GM21367 (cell line): Measurements from ENCODE around the gene IMMP2L.

Experiments
- ATAC-seq: cut with Tn5 transposase; IDR thresholded peaks from one replicate; pipeline ENCODE4 v1.9.1; 2021; ENCODE audit not compliant: unreplicated experiment

The IMMP2L gene

DNA sequence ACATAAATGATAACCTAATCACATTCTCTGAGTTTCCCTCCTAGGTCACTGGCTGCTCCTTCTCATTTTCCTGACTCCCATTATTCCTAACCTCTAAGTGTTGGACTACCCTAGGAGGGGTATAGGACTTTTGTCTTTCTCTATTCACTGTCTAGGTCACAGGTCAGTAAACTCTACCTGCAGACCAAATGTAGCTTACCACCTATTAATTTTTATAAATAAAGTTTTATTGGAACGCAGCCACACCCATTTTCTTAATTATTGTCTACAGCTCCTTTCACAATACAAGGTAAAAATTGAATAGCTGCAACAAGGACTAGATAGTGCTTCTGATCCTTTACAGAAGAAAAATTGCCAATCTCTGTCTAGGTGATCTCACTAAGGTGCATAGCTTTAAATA is 156.7 kb downstream of the IMMP2L start:
- no peak for ATAC-seq

DNA sequence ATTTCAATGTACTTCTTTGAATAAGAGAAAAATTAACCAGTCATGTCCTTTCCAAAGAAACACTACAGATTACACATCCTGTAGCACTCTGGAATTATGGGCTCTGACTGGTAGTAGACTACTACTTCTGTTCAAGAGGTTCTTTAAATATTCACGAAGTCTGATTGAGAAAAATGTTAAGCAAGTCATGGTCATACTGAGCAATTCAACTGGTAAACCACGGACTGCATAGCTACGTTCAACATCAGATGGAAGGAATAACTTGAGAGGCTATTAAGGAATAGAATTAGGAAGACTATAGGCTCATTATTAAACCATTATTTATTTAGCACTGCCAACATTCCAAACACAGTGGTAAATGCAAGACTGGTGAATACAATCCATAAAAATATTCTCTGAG is 160.8 kb downstream of the IMMP2L start:
- ATAC-seq, result no peak

DNA sequence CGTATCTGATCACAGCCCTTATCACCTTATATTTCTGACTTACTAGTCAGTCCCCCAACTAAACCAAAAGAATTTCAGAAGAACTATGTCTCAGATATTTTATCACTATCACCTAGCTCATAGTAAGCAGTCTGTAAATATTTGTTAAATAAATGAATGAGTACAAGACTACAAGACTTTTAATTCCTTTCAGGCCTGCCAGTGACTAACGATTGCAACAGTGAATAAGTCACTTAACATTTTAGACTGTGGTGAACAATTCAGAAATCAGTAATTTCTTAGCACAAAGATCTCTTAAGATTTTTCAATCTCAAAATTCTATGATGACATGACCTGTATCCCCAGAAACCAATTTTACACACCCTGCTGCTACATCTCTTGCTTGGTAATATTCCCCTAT is 162.2 kb downstream of the IMMP2L start:
- no peak for ATAC-seq

DNA sequence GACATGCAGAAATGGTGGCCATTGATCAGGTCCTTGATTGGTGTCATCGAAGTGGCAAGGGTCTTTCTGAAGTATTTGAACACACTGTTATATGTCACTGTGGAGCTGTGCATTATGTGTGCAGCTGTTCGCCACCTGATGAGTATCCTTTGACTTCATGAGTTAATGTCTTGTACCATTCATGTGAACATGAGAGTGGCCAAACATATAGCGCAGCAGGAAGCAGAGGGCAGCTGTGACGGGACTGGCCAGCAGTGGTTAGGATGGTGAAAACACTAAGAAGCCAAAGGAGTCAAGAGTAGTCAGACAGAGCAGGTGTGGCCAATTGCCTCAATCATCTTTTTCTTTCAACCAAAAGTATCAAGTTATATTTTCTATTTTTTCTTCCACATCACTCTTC is 167.4 kb downstream of the IMMP2L start:
- ATAC-seq, result no peak

DNA sequence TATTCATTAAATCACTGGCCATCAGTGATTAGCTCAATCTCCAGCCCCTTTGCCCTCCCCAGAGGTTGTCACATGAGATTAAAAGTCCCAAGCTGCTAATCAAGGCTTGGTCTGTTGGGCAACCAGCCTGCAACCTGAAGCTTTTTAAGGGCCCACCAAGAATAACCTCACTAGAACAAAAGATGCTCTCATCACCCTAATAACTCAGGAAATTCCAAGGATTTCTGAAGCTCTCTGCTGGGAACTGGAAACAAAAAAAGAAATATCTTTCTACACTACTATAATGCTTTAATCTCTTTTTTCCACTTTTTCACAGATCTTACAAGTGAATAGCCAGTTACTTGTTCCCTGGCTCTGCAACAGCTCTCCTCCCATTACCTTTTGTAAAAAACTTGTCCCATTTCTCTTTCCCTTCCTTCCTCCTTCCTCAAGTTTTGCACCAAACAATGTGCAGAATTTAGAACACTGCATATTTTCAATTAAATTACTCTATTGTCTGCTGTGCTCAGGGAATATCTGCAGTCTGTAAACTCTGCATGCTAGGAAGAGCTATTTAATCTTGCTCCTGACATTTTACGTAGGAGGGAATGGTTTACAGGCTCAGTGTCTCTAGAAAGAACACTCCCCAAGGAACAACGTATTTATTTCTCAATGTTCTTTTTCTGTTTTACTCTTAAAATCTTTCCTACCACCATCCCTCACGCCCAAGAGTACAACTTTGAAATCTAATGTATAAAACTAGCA is 169.1 kb downstream of the IMMP2L start:
- ATAC-seq, result no peak

DNA sequence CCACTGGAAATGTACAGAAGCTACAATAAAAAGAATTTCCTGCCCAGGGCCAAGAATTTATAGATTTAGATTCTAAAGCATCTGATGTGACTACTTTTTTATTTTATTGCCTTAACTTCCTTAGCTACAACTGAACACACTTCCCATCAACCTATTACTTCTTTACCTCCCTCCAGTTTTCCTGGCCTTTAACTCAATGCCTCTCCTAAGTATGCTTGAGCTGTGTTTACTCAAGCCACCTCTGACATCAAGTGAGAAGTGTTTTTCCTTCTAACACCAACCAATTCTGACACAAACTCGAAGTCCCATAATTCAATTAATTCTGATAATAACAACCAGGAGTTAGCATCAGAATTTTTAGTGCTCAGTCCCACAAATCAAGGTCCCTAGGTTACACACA is 170.0 kb downstream of the IMMP2L start:
- ATAC-seq, result no peak

DNA sequence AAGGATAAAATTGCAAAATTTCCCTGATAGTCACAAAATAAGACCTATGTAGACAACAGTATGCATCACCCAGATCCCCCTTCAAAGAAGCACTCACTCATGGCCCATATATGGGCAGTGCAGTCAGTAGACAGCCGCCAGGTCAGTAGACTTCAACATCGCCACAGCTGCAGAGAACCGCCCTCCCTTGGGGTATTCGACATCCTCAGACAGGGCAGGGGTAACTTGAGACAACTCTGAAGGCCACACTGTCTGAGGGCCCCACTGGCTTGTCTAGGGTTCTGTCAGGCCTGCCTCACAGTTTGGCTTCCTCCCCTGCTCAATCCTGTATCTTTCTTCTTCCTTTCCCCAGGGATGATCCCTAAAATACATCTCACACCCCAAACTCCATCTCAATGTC is 172.3 kb downstream of the IMMP2L start:
- ATAC-seq, result no peak

DNA sequence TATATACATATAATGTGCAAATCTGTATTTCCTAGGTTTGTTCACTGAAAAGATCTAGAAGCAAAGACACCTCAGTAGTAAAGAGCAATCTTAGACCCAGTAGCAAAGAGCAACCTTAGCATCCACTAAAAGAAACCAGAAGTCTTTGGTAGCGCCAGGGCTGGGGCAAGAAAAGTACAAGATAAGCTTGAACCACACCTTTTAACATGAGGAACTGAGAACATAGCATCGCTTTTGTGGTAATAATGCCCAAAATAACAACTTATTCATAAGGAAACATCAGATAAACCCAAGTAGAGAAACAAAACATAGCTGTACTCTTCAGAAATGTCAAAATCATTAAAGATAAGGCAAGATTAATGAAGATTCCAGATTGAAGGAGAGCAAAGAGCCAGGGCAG is 173.4 kb downstream of the IMMP2L start:
- ATAC-seq, result peak; percentile 81

DNA sequence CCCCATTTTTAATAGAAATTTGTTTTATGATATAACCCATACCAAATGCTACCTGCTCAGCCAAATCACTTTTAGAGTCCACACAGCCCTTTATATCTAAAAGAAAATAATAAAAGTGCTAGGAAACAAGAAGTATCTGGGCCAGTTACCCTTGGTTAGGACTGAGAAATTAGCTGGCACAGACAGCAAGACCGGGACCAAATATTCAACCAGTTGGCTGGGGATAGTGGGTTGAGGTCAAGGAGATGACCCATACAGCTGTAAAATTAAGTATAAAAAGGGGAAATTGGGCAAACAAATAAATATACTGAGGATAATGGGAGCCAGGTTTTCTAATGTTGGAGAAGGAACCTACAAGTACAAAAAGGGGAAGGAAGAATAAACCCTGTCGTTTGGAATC is 174.3 kb downstream of the IMMP2L start:
- no peak for ATAC-seq

DNA sequence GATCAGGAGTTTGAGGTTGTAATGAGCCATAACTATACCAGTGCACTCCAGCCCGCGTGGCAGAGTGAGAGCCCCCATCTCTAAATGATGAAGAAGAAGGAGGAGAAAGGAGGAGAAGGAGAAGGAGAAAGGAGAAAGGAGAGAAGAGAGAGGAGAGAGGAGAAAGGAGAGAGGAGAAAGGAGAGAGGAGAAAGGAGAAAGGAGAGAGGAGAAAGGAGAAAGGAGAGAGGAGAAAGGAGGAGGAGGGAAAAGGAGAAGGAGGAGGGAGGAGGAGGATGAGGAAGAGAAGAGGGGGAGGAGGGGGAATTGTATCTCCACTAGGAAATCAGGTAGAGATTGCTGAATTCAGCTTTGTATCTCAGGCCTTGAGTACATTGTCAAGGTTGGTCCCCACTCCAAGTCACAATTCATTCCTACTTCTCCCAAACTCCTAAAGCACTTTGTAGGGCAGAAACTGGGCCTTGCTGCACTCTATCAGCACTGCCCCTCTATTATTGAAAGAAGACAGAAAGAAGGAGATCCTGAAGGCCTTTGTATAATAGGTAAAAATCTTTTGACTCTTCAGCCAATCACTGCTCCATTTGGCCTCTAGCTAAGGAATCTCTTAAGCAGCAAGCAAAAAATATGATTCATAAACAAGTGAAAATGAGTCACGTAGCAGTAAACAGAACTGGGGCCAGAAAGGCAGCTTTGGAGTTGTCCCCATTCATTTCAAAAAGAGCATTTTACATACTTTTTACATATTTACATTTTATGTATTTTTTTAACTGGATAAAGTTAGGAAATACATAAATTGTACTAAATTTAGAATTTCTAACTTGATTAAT is 178.0 kb downstream of the IMMP2L start:
- ATAC-seq, result no peak

DNA sequence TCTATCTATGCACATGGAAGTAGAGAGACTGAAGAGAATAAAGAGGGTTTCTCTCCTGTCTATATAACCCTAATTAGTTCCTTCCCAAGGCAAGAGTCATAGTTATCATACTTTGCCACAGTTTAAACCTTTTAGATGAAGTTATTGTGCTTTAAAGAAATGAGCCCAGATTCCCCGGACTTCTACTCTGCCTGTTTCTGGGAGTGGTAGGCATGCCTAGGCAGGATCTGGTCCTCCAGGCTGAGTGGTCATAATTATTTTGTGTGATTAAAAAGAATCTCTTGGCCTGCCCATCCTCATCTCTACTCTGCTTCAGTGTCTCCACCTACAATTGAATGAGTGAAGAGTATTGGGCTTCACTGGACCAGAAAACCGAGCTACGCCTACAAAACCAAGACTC is 179.2 kb downstream of the IMMP2L start:
- ATAC-seq, result no peak

DNA sequence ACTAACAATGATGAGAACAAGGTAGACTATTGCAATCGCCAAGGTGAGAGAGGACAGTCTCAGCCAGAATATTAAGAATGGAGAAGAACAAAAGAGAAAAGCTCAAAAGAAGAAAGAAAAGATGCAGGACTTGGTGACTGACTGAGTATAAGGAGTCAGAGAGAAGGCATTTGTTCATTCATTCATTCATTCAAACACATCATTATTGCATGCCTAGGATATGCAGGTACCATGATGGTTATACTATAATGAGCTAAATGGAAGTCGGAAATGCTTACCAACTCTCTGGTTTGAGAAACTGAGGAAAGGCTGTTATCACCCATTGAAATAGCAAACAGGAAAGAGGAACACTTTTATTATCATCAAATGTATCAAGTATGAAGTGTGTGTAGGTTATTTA is 180.7 kb downstream of the IMMP2L start:
- ATAC-seq, result no peak

DNA sequence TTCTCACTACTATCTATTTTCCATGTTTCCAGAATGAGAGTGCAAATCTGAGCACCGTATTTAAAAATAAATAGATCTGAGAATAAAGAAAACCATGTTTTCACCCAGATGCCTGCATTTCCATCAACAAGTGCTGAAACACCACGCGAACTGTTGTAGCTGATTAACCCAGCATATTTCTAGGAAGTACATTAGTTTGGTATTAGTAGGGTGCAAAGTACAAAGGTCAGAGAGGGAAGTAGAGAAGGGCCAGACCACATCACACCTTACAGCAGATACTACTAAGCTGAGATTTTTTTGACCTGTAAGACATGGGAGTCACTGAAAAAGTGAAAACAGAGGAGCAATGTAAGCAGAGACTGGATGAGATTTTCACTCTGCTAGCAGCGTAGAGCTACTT is 181.3 kb downstream of the IMMP2L start:
- no peak for ATAC-seq

DNA sequence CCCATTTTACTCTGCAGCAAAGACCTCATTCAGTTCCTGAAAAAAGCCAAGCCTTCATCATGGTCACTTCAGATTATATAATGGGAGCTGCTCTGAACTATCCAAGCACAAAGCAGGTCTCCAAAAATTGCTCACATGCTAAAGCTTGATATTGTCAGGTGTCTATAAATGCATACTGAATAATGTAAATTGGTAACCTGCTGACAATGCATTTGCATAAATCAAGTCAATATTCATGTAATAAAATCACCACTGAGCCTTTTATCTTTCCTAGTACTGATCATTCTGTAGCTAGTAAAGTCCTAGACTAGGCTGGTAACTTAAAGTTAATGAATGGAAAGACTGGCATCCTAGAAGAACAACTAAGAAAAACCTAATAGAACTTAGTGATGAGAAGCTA is 188.3 kb downstream of the IMMP2L start:
- ATAC-seq, result no peak

DNA sequence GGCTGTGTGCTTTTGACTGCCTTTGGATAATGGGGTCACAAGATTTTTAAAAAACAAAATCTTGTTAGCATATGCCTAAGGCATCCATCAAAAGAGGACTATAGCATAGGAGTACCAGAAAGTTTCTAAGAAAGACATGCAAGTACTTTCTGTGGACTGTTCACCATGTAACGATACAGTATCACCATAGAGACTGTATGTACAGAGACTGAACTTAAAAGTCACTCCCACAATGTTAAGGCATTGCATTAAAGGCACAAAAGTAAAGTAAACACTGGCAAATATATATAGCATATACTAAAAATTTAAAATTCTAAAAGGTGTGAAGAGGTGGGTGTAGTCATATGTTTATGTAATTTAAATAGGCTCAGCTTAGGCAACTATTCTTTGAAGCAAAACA is 190.9 kb downstream of the IMMP2L start:
- ATAC-seq, result no peak

DNA sequence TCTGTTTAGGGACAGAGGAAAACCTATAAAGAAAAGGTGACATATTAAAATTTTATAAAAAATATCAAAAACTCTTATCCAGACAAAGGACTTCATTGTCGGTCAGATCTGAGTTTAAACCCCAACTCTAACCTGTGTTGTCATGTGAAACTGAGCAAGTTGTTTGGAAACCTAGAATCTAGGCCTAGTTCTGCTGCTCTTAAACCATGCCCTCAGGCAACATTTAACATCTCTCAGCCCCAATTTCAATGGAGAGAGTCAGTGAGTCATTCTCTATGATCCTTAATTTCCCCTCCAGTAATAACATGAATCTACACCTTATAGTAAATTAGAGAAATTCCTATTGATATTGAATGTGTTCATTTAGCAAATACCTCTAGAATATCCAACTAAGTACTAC is 192.3 kb downstream of the IMMP2L start:
- no peak for ATAC-seq

DNA sequence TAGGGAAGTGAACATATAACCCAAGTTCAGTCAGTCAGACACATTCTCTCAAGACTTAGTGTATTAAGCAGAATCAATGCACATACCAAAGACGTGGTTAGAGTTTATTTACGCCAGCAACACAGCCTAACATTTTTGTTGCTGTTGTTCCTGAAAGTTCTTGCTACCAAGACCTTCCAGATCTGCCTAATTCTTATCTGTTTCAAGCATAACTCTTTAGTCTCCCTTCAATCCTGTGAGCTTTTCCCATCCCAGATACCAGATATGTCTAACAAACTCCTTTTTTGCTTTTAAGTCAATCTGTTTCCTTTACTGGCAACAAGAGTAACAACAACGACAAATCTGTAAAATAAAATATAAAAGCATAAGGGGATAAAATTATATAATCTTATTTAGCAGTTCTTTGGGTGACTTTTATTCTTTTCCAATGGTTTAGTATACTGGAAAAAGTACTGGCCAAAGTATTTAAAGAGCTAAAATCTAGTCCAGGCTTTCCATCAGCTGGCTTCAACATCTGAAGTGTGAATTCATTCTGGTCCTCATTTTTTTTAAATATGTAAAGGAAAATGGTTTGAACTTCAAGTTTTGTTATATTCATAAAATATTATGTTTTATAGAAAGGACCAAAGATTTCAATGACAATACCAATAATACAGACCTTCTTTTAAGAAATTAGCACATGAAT is 193.8 kb downstream of the IMMP2L start:
- no peak for ATAC-seq

DNA sequence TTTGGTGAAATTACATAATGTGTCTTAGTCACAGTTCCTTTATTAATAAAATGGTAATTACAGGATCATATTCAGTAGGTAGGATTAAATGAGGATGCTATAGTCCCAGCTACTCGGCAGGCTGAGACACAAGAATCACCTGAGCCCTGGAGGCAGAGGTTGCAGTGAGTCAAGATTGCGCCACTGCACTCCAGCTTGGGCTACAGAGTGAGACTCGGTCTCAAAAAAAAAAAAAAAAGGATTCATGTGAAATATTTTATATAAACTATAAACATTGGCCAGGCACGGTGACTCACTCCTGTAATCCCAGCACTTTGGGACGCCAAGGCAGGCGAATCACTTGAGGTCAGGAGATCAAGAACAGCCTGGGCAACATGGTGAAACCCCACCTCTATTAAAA is 197.9 kb downstream of the IMMP2L start:
- ATAC-seq, result no peak

DNA sequence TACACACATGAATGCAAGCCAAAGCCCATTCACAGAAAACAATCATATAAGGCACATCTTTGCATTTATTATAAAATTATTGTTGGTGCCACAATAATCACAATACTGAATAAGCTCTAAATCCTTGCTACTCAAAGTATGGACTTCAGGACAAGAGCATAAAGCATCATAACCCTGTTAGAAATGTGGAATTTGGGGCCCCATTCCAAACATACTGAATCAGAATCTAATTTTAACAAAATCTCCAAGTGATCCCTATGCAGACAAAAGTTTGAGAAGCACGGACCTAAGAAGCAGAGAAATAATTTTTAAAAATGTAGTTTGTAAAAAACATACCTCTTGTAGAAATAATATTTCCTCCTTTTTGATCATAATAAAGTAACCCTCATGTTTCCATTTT is 199.2 kb downstream of the IMMP2L start:
- no peak for ATAC-seq

DNA sequence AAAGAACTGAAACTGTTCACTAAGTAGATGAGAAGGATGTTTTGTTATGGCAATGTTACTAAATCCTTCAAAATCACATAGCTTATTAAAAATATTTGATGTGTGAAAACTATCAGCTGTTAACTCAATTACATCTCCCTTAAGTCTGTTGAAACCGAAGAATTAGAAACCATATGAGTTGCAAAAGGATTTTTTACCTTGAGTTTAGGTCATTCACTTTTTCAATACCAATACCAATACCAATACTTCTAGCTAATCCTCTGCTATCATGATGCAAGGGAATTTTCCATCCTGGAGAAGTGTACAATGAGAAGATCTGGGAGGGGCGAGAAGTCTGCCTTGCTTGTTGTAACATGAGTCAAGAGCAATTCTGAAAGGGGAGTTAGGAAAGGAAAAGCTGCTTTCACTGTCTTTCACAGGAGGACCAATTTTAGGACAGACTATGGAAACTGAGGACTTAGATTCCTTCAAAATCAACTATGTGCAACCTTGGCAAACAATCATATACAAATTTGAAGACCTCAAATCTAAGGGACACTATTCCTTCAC is 199.7 kb downstream of the IMMP2L start:
- no peak for ATAC-seq

DNA sequence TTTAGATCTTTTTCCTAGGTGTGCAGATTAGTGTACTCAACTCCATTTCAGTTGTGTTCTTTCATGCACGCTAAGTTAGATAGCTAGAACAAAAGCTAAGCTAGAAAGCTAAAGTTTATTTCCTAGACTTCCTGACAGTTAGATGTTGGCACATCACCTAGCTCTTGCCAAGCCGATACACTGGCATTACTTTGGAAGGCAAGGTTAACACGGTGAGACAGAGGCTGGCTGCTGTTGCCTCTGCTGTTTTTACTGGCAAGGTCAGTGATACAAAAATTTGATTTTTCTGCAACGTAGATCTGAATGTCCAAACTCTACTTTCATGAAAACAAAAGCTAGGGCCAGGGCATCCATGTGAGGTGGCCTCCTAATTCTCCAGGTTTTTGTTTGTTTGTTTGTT is 203.4 kb downstream of the IMMP2L start:
- ATAC-seq, result no peak

DNA sequence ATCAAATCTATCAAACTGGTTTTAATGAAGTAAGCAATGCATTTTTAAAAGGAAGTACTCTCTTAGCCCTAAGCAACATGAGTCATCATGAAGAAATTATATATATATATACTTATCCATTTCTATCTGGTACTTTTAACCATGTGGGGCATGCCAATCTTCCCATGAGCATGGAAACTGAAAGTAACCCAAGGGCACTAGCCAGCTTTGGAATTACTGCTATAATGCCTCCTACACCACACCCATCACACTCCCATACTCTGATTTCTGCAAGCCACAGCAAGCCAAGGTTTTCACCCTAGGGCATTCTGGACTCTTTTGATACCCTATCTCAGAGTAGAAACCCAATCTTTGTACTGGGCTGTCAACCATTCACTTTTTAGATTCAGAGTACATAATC is 204.6 kb downstream of the IMMP2L start:
- ATAC-seq, result no peak
